HepG2 (cell line): ENCODE measurements around the gene MAPK4. TPM values are rescaled to one million over a fixed set of nuclear protein-coding genes. Genes with fewer than 3 reads are reported as not detected.

ENCODE experiments used
- ATAC-seq: fragments of 200-7000 bp; cut with Tn5 transposase; 3 replicates; pipeline ENCODE4 v1.9.1; 2020; ENCODE audit warnings: mild to moderate bottlenecking, moderate library complexity
- BruUV-seq: library from RNA; stranded (reverse); fragments of 400-500 nt; replicated peaks from 2 replicates; lab custom pipeline; 2021; lab: Mats Ljungman, UMichigan
- CTCF ChIA-PET: fragments of 300-600 bp; formaldehyde crosslinking; extraction: SDS; loops from one replicate; lab custom pipeline; 2021; ENCODE audit warnings: low total read pairs, inconsistent platforms, low intra/inter-chr PET ratio; lab: Yijun Ruan, JAX
- POLR2A ChIA-PET: fragments of 350-600 bp; sonication (Branson Sonifier 250); formaldehyde crosslinking; loops from one replicate; lab custom pipeline; 2020; ENCODE audit warnings: antibody characterized with exemption, inconsistent platforms; lab: Yijun Ruan, JAX
- DNase-seq: peaks from one replicate; pipeline ENCODE4 v3.0.0-alpha.2; 2015; ENCODE audit warnings: low spot score
- FAIRE-seq: peaks from 3 replicates; lab custom pipeline; 2011; peaks lifted over from hg19 to GRCh38; lab: Jason Lieb, UNC
- H2AFZ ChIP-seq: one replicate; pipeline ENCODE4 v1.6.1; 2011; ENCODE audit warnings: low read length, inconsistent platforms
- H3K27ac ChIP-seq: fragments of 300-600 bp; 3 replicates; pipeline ENCODE4 v1.8.0; 2011; ENCODE audit warnings: mixed run types, mild to moderate bottlenecking, mixed read lengths, low read length, inconsistent platforms; ENCODE audit not compliant: insufficient read depth; ENCODE audit errors: extremely low read length
- H3K27me3 ChIP-seq, 2 experiments: fragments of 200-600 bp in 1 of 2; 2 replicates in 1 of 2; 3 replicates in 1 of 2; pipeline versions ENCODE4 v1.6.0 to v1.8.0; 2011; ENCODE audit warnings: low read length in 2 of 2, mild to moderate bottlenecking in 2 of 2, moderate library complexity in 2 of 2, inconsistent platforms in 1 of 2; ENCODE audit not compliant: insufficient read depth in 2 of 2, control insufficient read depth in 1 of 2
- H3K36me3 ChIP-seq, 2 experiments: fragments of 200-600 bp in 1 of 2; replicated peaks in 1 of 2; 2 replicates in 1 of 2; 3 replicates in 1 of 2; pipeline versions ENCODE4 v1.5.1 to v1.8.0; 2011; ENCODE audit warnings: low read length in 2 of 2, inconsistent platforms in 1 of 2; ENCODE audit not compliant: insufficient read depth in 2 of 2, control insufficient read depth in 1 of 2
- H3K4me1 ChIP-seq: 2 replicates; pipeline ENCODE4 v1.5.1; 2012; ENCODE audit warnings: low read length, inconsistent platforms; ENCODE audit not compliant: insufficient read depth
- H3K4me2 ChIP-seq: 2 replicates; pipeline ENCODE4 v1.6.0; 2011; ENCODE audit warnings: low read depth, low read length, inconsistent platforms
- H3K4me3 ChIP-seq, 3 experiments: fragments of 200-600 bp in 1 of 3; sonication (generic), shearing (Covaris generic) in 1 of 3; replicated peaks in 1 of 3; 2 replicates each; pipeline ENCODE4 v1.5.1; 2011 to 2016; ENCODE audit warnings: low read length in 3 of 3, inconsistent platforms in 2 of 3, low read depth in 2 of 3, mild to moderate bottlenecking in 2 of 3, control low read depth in 1 of 3, mixed read lengths in 1 of 3; ENCODE audit not compliant: insufficient read depth in 1 of 3
- H3K79me2 ChIP-seq: one replicate; pipeline ENCODE4 v1.6.1; 2011; ENCODE audit warnings: low read length, inconsistent platforms; ENCODE audit not compliant: insufficient read depth
- H3K9ac ChIP-seq: 2 replicates; pipeline ENCODE4 v1.6.0; 2011; ENCODE audit warnings: mild to moderate bottlenecking, low read depth, low read length, inconsistent platforms; ENCODE audit not compliant: insufficient read depth
- H3K9me3 ChIP-seq: 2 replicates; pipeline ENCODE4 v1.5.1; 2012; ENCODE audit warnings: mild to moderate bottlenecking, low read length
- H4K20me1 ChIP-seq: 2 replicates; pipeline ENCODE4 v1.6.0; 2011; ENCODE audit warnings: inconsistent platforms, mild to moderate bottlenecking, low read length, moderate library complexity; ENCODE audit not compliant: insufficient read depth
- GTF2F1 ChIP-seq: fragments of 150-350 bp; IDR thresholded peaks from 2 replicates; pipeline ENCODE4 v1.6.1; 2014; ENCODE audit warnings: low read length
- GTF3A ChIP-seq: sonication (generic); formaldehyde crosslinking; conservative IDR thresholded peaks from 2 replicates; pipeline ENCODE4 v1.4.0; 2020; ENCODE audit warnings: mild to moderate bottlenecking, missing genetic modification reagents
- HDAC1 ChIP-seq: sonication (generic); formaldehyde crosslinking; IDR thresholded peaks from 2 replicates; pipeline ENCODE4 v1.5.1; 2020; ENCODE audit warnings: mild to moderate bottlenecking, missing genetic modification reagents
- KDM2A ChIP-seq: sonication (generic); formaldehyde crosslinking; IDR thresholded peaks from 2 replicates; pipeline ENCODE4 v1.4.0; 2020; ENCODE audit warnings: low read depth, missing genetic modification reagents, borderline replicate concordance
- KLF16 ChIP-seq, 2 experiments: sonication (generic) in 1 of 2; formaldehyde crosslinking in 1 of 2; IDR thresholded peaks; 2 replicates each; pipeline versions ENCODE4 v1.6.1 to v1.8.0; 2016 to 2023; ENCODE audit warnings: missing genetic modification reagents in 2 of 2, missing compliant biosample characterization in 1 of 2
- SKI ChIP-seq: fragments of 450-650 bp; IDR thresholded peaks from one replicate; pipeline ENCODE4 v1.6.1; 2018; ENCODE audit warnings: mild to moderate bottlenecking; ENCODE audit not compliant: partially characterized antibody
- ZNF235 ChIP-seq: sonication (generic); formaldehyde crosslinking; IDR thresholded peaks from 2 replicates; pipeline ENCODE4 v1.8.1; 2023; ENCODE audit warnings: mild to moderate bottlenecking, missing genetic modification reagents, borderline replicate concordance
- ZNF256 ChIP-seq: sonication (generic); formaldehyde crosslinking; conservative IDR thresholded peaks from 2 replicates; pipeline ENCODE4 v1.4.0; 2020; ENCODE audit warnings: missing genetic modification reagents
- ZNF274 ChIP-seq: sonication (generic); formaldehyde crosslinking; IDR thresholded peaks from 2 replicates; pipeline ENCODE4 v1.5.1; 2020; ENCODE audit warnings: mild to moderate bottlenecking, missing genetic modification reagents
- ZNF556 ChIP-seq: sonication (generic); formaldehyde crosslinking; IDR thresholded peaks from 2 replicates; pipeline ENCODE4 v1.4.0; 2020; ENCODE audit warnings: mild to moderate bottlenecking, missing genetic modification reagents, borderline replicate concordance
- ZNF629 ChIP-seq: sonication (generic); formaldehyde crosslinking; conservative IDR thresholded peaks from 2 replicates; pipeline ENCODE4 v1.5.0; 2020; ENCODE audit warnings: missing genetic modification reagents
- WGBS: methylation state at CpG from one replicate; pipeline ENCODE4 v1.1.6; 2017; ENCODE audit warnings: low lambda C conversion rate; 5-methylcytosine and 5-hydroxymethylcytosine counted together
- in situ Hi-C: cut with HindIII; loops from 2 replicates; pipeline ENCODE4 v1.10.0; 2017; ENCODE audit warnings: low pct_unique_long_range_greater_than_20kb; ENCODE audit not compliant: extremely low pct_ligation_motif_present
- intact Hi-C: fragments of 100-400 bp; cut with micrococcal nuclease; formaldehyde crosslinking; loops from one replicate; pipeline ENCODE4 v1.10.0; 2022; ENCODE audit not compliant: unreplicated experiment
- polyA plus RNA-seq, 8 experiments: library from polyadenylated mRNA; depleted of rRNA in 3 of 8; stranded (reverse) in 7 of 8; unstranded in 1 of 8; fragments of >200 nt; fragmentation: Illumina TruSeq in 4 of 8; extraction: Trizol in 4 of 8; gene quantifications; 2 replicates each; pipeline versions ENCODE4 v1.2.1 to v1.2.3, GENCODE V29; 2011 to 2016; ENCODE audit warnings: low read depth in 4 of 8, missing spikeins in 1 of 8, mixed read lengths in 1 of 8; ENCODE audit not compliant: insufficient read depth in 1 of 8
- total RNA-seq, 5 experiments: library from RNA; depleted of rRNA; stranded (reverse); fragments of >200 nt; fragmentation: Illumina TruSeq; extraction: Trizol; gene quantifications; 2 replicates each; pipeline ENCODE4 v1.2.3, GENCODE V29; 2016; ENCODE audit warnings: low read depth in 1 of 5

The MAPK4 gene
- total and polyA plus RNA-seq, 2 of the 13 experiments (the other 11 are each of a cell fraction or from before 2014, with no cell fraction given): not detected

GRCh38 chr18:50573679-50574078 is 13.8 kb downstream of the MAPK4 start:
- WGBS: 79% methylated on average over 3 of the region's 3 CpGs
- FAIRE-seq (no peak), ATAC-seq (no peak), DNase-seq (no peak)
- Histone ChIP-seq H3K9ac (no peak overlapping the region), H3K4me3 (no peak overlapping the region), H3K9me3 (no peaks in the 10 kb centered on the region), H4K20me1 (no peaks in the 10 kb centered on the region), H3K27ac (no peak overlapping the region), H3K36me3 (no peaks in the 10 kb centered on the region), H3K27me3 (no peaks in the 10 kb centered on the region), H3K4me1 (no peaks in the 10 kb centered on the region), H2AFZ (no peak overlapping the region), H3K79me2 (no peaks in the 10 kb centered on the region), H3K4me2 (no peak overlapping the region)
- ChIA-PET CTCF (no interaction called here), POLR2A (no interaction called here)
- peak; percentile 29; the same call in 1 of the 2 replicates for TF ChIP-seq ZNF629 (CRISPR knock-in tag)
- no peak for TF ChIP-seq ZNF556 (CRISPR knock-in tag)
- TF ChIP-seq ZNF274: no peak
- no peak for TF ChIP-seq HDAC1
- no peak for TF ChIP-seq ZNF256 (CRISPR knock-in tag)
- no peak for TF ChIP-seq GTF2F1
- TF ChIP-seq KLF16 (CRISPR knock-in tag; IDR thresholded peaks at IDR 0.05): no peak
- intact Hi-C loops (no loop called here), in situ Hi-C loops (no loop called here)
- no TSS peak for BruUV-seq

DNA sequence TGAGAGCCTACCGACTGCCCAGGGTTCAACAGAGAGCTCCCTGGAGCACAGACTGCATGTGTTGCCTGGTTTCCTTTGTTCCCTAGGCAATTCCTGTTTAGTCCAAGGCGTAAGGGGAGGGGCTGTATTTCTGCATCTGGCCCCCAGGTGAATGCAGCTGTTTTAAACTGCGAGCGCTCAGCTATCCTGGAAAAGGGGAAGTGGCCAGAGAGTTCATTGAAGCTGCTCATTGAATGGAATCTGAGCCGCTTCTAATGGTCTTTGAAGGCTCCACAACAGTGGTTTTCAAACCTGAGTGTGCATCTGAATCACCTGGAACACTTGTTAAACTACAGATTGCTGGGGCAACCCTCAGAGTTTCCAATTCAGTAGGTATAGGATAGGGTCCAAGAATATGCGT is 18.1 kb downstream of the MAPK4 start:
- TF ChIP-seq SKI (no peak), KDM2A (CRISPR knock-in tag) (no peak), ZNF235 (CRISPR knock-in tag) (no peak), GTF3A (CRISPR knock-in tag) (no peak)
- Histone ChIP-seq H3K27me3 (no peaks in the 10 kb centered on the region), H3K79me2 (no peaks in the 10 kb centered on the region), H3K27ac (no peak overlapping the region), H3K9ac (no peak overlapping the region), H3K4me2 (no peak overlapping the region), H2AFZ (no peak overlapping the region), H3K36me3 (no peaks in the 10 kb centered on the region), H3K9me3 (no peaks in the 10 kb centered on the region), H3K4me1 (no peaks in the 10 kb centered on the region), H4K20me1 (no peaks in the 10 kb centered on the region), H3K4me3 (no peak overlapping the region)
- POLR2A ChIA-PET: no interaction called here
- in situ Hi-C loops (no loop called here), intact Hi-C loops (no loop called here)
- WGBS: 27% methylated on average over 6 of the region's 6 CpGs
- CTCF ChIA-PET: no interaction called here
- DNase-seq (no peak), ATAC-seq (no peak), FAIRE-seq (no peak)
- no TSS peak for BruUV-seq
